ENCODE results near the gene MYMX. TPM values are rescaled to one million over a fixed set of nuclear protein-coding genes. Genes with fewer than 3 reads are reported as not detected.

MYMX gene
- total and polyA plus RNA-seq, 2 of the 4 experiments (the other 2 are of a cell fraction), result not detected

- Histone ChIP-seq H3K4me1 (ENCODE audit: control insufficient read depth, insufficient read depth, low read length) (no peaks in the 10 kb centered on the region), H3K14ac (replicated peaks; ENCODE audit: low read depth, low read length) (no peak overlapping the region), H4K5ac (ENCODE audit: low read depth, low read length) (no peak overlapping the region), H3K56ac (ENCODE audit: extremely low read depth, insufficient read depth, low read length) (no peak overlapping the region), H3K27me3 (ENCODE audit: control insufficient read depth, insufficient read depth, low read length) (peaks cover 16% of the 10 kb centered on the region), H4K20me1 (ENCODE audit: insufficient read depth, low read length) (no peaks in the 10 kb centered on the region), H2BK20ac (ENCODE audit: low read depth, low read length) (no peak overlapping the region), H3K18ac (ENCODE audit: low read depth, low read length) (no peak overlapping the region), H2AK9ac (replicated peaks; ENCODE audit: low read depth, low read length, poor library complexity) (no peak overlapping the region), H3K9me1 (ENCODE audit: insufficient read depth, low read length) (no peaks in the 10 kb centered on the region), H3K36me3 (ENCODE audit: control insufficient read depth, insufficient read depth, low read length) (no peaks in the 10 kb centered on the region), H3K27ac (ENCODE audit: insufficient read depth, low read length) (no peak overlapping the region), H3K23ac (ENCODE audit: low read depth, low read length) (no peak overlapping the region), H2AK5ac (ENCODE audit: low read depth, low read length) (no peak overlapping the region), H4K91ac (ENCODE audit: insufficient read depth, low read depth, low read length) (no peak overlapping the region), H3K9me3 (ENCODE audit: control insufficient read depth, insufficient read depth, low read length) (no peaks in the 10 kb centered on the region), H3K79me1 (ENCODE audit: low read depth in 1 of 2, low read length in 2 of 2) (no peaks in the 10 kb centered on the region), H2BK15ac (ENCODE audit: low read depth, low read length) (no peak overlapping the region), H3K4ac (ENCODE audit: low read depth, low read length) (no peak overlapping the region), H2AFZ (replicated peaks; ENCODE audit: low read length, poor library complexity) (no peak overlapping the region), H4K8ac (ENCODE audit: low read depth in 2 of 2, low read length in 2 of 2) (no peak overlapping the region), H2BK5ac (ENCODE audit: low read depth, low read length, poor library complexity, severe bottlenecking) (no peak overlapping the region), H2BK120ac (ENCODE audit: low read depth, low read length) (no peak overlapping the region), H3K4me2 (ENCODE audit: low read depth, low read length) (no peak overlapping the region), H3K4me3 (ENCODE audit: insufficient read depth, low read depth, low read length) (no peak overlapping the region), H3K9ac (ENCODE audit: low read depth, low read length) (no peak overlapping the region)
- intact Hi-C loops (cut with micrococcal nuclease) (loop anchor here (2.0 kb wide), 1 partner anchor 17 kb away; no protein-coding TSS in a partner anchor), in situ Hi-C loops (cut with MboI; ENCODE audit: low sequenced_read_pairs) (no loop called here), dilution Hi-C loops (cut with HindIII; ENCODE audit: low sequenced_read_pairs, unreplicated experiment) (no loop called here)
- DNase-seq (no peak), ATAC-seq (ENCODE audit: low read depth) (no peak)
- TF ChIP-seq SMC3 (IDR thresholded peaks at IDR 0.05; ENCODE audit: low read depth, low read length) (no peak), RFX5 (IDR thresholded peaks at IDR 0.05; ENCODE audit: low read depth, low read length) (no peak), USF2 (IDR thresholded peaks at IDR 0.05; ENCODE audit: low read depth, low read length) (no peak), CEBPB (IDR thresholded peaks at IDR 0.05; ENCODE audit: low read depth, low read length) (no peak), POLR2A (IDR thresholded peaks at IDR 0.05; ENCODE audit: low read depth, low read length) (no peak), FOS (IDR thresholded peaks at IDR 0.05; ENCODE audit: low read depth, low read length) (no peak), CHD1 (IDR thresholded peaks at IDR 0.05; ENCODE audit: low read depth, low read length) (no peak), BHLHE40 (IDR thresholded peaks at IDR 0.05; ENCODE audit: low read depth, low read length) (no peak), RAD21 (IDR thresholded peaks at IDR 0.05; ENCODE audit: low read length) (no peak), CTCF (conservative IDR thresholded peaks at IDR 0.05; ENCODE audit: low read depth, low read length) (no peak), MAFK (IDR thresholded peaks at IDR 0.05; ENCODE audit: low read depth, low read length) (no peak), MAZ (IDR thresholded peaks at IDR 0.05; ENCODE audit: borderline replicate concordance, low read depth, low read length) (no peak), RCOR1 (IDR thresholded peaks at IDR 0.05; ENCODE audit: insufficient replicate concordance, low read length) (no peak), MXI1 (IDR thresholded peaks at IDR 0.05; ENCODE audit: borderline replicate concordance, low read depth, low read length) (no peak), NFE2L2 (IDR thresholded peaks at IDR 0.05; ENCODE audit: low read depth, low read length) (no peak), ELK1 (IDR thresholded peaks at IDR 0.05; ENCODE audit: borderline replicate concordance, low read depth, low read length) (no peak)
- WGBS, 2 experiments (ENCODE audit: extremely low coverage in 2 of 2, insufficient read length in 1 of 2), result no CpG with 5 or more reads among the region's 6 CpGs
- BruUV-seq (replicated peaks), result no TSS peak
- POLR2A ChIA-PET (ENCODE audit: unreplicated experiment), result no interaction called here
- CTCF ChIA-PET, result interaction anchor here (0.8 kb wide), 1 partner anchor 60 kb away, joined by 3 read pairs; no protein-coding TSS in a partner anchor
Observed at GRCh38 chr6:44207966-44208365, 8.8 kb upstream of the MYMX start.

Data from IMR-90 (cell line).